Loucy (cell line): ENCODE measurements around the gene TOX2.

Experiments
- H2AFZ ChIP-seq: fragments of 200-600 bp; sonication (generic); 2 replicates; pipeline ENCODE4 v1.6.0; 2016; ENCODE audit warnings: antibody characterized with exemption, mild to moderate bottlenecking, low read length, moderate library complexity
- H3F3A ChIP-seq: fragments of 200-600 bp; 2 replicates; pipeline ENCODE4 v1.6.0; 2016; ENCODE audit warnings: antibody characterized with exemption, low read depth, mild to moderate bottlenecking
- H3K27me3 ChIP-seq: fragments of 200-600 bp; sonication (generic); 2 replicates; pipeline ENCODE4 v1.6.1; 2014; ENCODE audit warnings: low read length, mild to moderate bottlenecking; ENCODE audit not compliant: insufficient read depth, poor library complexity, severe bottlenecking
- H3K36me3 ChIP-seq: fragments of 200-600 bp; sonication (generic); 2 replicates; pipeline ENCODE4 v1.6.1; 2016; ENCODE audit warnings: low read length; ENCODE audit not compliant: insufficient read depth
- H3K4me1 ChIP-seq: fragments of 200-600 bp; sonication (generic); 2 replicates; pipeline ENCODE4 v1.5.1; 2014; ENCODE audit warnings: low read length, mild to moderate bottlenecking; ENCODE audit not compliant: insufficient read depth, poor library complexity, severe bottlenecking
- H3K4me2 ChIP-seq: fragments of 200-600 bp; sonication (generic); 2 replicates; pipeline ENCODE4 v1.6.0; 2014; ENCODE audit warnings: antibody characterized with exemption, low read length, low read depth, mild to moderate bottlenecking; ENCODE audit not compliant: poor library complexity, severe bottlenecking
- H3K4me3 ChIP-seq: fragments of 200-600 bp; sonication (generic); 2 replicates; pipeline ENCODE4 v1.5.1; 2014; ENCODE audit warnings: low read length, mild to moderate bottlenecking, mixed read lengths; ENCODE audit not compliant: poor library complexity, severe bottlenecking
- H3K79me2 ChIP-seq: fragments of 200-600 bp; sonication (generic); 2 replicates; pipeline ENCODE4 v1.6.1; 2014; ENCODE audit warnings: low read length; ENCODE audit not compliant: insufficient read depth
- H3K9ac ChIP-seq: fragments of 200-600 bp; sonication (generic); 2 replicates; pipeline ENCODE4 v1.6.0; 2014; ENCODE audit warnings: mild to moderate bottlenecking, low read depth, low read length, moderate library complexity; ENCODE audit not compliant: poor library complexity, severe bottlenecking
- H3K9me2 ChIP-seq: fragments of 200-600 bp; sonication (generic); replicated peaks from 2 replicates; pipeline ENCODE4 v1.6.1; 2016; ENCODE audit warnings: low read depth, low read length, mixed read lengths
- H3K9me3 ChIP-seq: fragments of 200-600 bp; sonication (generic); 2 replicates; pipeline ENCODE4 v1.6.1; 2014; ENCODE audit warnings: mild to moderate bottlenecking, antibody characterized with exemption, low read length, low read depth; ENCODE audit not compliant: insufficient read depth
- H4K20me1 ChIP-seq: fragments of 200-600 bp; sonication (generic); 2 replicates; pipeline ENCODE4 v1.6.0; 2014; ENCODE audit warnings: antibody characterized with exemption, low read length, mild to moderate bottlenecking; ENCODE audit not compliant: insufficient read depth, poor library complexity, severe bottlenecking
- EZH2phosphoT487 ChIP-seq: fragments of 200-600 bp; IDR thresholded peaks from 2 replicates; pipeline ENCODE4 v1.6.1; 2018; ENCODE audit warnings: antibody characterized with exemption, mild to moderate bottlenecking, moderate library complexity, borderline replicate concordance
- TF ChIP-seq, protein P1 (sequence below): fragments of 200-600 bp; sonication (generic); conservative IDR thresholded peaks from 2 replicates; pipeline ENCODE4 v1.5.1; 2014; ENCODE audit warnings: mild to moderate bottlenecking, antibody characterized with exemption, low read length

TOX2 gene

DNA sequence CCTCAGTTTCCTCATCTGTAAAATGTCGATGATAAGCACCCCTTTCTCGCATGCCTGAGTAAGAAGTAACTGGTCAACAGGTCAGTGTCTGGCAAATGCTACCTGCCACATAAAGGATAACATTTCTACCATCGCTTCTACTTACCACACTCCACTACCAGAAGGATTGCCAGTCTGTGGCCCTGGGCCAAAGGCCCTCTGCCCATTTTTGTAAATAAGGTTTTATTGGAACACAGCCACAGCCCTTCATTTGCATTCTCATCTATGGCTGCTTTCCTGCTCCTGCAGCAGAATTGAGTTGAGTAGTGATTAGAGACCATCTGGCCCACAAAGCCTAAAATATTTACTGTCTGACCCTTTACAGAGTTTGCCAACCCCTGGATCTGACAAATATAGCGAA, 121.8 kb downstream of the TOX2 start:
- Histone ChIP-seq H3K79me2 (no peaks in the 10 kb centered on the region), H3K36me3 (no peaks in the 10 kb centered on the region), H2AFZ (no peak overlapping the region), H3K9me2 (no peaks in the 10 kb centered on the region), H3K4me2 (no peak overlapping the region), H3K9me3 (no peaks in the 10 kb centered on the region), H4K20me1 (no peaks in the 10 kb centered on the region), H3K4me1 (peaks cover 52% of the 10 kb centered on the region), H3K27me3 (no peaks in the 10 kb centered on the region), H3K4me3 (no peak overlapping the region), H3F3A (peaks cover 9% of the 10 kb centered on the region), H3K9ac (no peak overlapping the region)
- TF ChIP-seq EZH2phosphoT487, result no peak
- TF ChIP-seq, protein P1, sequence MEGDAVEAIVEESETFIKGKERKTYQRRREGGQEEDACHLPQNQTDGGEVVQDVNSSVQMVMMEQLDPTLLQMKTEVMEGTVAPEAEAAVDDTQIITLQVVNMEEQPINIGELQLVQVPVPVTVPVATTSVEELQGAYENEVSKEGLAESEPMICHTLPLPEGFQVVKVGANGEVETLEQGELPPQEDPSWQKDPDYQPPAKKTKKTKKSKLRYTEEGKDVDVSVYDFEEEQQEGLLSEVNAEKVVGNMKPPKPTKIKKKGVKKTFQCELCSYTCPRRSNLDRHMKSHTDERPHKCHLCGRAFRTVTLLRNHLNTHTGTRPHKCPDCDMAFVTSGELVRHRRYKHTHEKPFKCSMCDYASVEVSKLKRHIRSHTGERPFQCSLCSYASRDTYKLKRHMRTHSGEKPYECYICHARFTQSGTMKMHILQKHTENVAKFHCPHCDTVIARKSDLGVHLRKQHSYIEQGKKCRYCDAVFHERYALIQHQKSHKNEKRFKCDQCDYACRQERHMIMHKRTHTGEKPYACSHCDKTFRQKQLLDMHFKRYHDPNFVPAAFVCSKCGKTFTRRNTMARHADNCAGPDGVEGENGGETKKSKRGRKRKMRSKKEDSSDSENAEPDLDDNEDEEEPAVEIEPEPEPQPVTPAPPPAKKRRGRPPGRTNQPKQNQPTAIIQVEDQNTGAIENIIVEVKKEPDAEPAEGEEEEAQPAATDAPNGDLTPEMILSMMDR, result no peak

DNA sequence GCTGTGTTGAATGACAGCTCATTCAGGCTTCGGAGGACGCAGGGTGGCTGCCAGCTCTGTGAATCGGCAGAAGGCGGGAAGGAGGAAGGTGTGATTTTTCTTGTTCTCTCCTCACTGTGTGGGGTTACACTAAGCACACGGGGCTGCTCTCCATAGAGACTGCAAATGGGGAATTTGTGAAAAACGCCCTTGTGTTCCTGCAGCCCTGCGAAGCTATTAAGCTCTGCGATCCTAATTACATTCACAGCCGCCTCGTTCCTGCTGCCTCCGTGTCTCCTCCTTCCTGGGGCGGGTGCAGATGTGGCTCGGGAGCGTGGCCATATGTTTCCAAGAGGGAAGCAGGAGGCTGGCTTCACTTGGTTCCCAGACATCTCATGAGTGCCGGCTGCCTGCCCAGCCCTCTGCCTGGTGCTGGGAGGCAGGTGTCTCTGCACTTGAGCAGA, 124.0 kb downstream of the TOX2 start:
- Histone ChIP-seq H4K20me1 (no peaks in the 10 kb centered on the region), H2AFZ (no peak overlapping the region), H3K4me1 (peaks cover 29% of the 10 kb centered on the region), H3K4me2 (no peak overlapping the region), H3K9ac (no peak overlapping the region), H3K9me3 (no peaks in the 10 kb centered on the region), H3K79me2 (no peaks in the 10 kb centered on the region), H3K9me2 (no peaks in the 10 kb centered on the region), H3K36me3 (no peaks in the 10 kb centered on the region), H3K27me3 (no peaks in the 10 kb centered on the region), H3F3A (peaks cover 6% of the 10 kb centered on the region), H3K4me3 (no peak overlapping the region)
- TF ChIP-seq, protein P1, result no peak
- TF ChIP-seq EZH2phosphoT487, result no peak

DNA sequence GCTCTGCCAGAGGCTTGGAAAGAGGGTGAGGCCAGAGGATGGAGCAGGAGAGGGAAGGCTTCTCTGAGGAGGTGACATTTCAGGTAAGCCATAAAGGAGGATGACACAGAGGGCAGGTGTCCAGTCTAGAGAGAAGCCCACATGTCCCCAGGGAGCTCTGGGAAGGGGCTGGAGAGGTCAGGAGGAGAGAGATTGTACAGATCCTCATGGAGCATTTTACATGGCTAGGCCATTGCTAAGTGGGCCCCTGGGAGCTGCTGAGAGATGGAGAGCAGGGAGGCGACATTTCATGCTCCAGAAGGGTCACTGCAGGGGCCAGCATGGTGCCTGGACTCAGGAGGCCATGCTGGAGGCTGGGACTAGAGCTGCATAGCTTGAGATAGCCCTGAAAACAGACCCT, 124.5 kb downstream of the TOX2 start:
- Histone ChIP-seq H3F3A (0 out of 2 replicates have a peak, but pooled peaks cover 2% of the 10 kb centered on the region), H4K20me1 (no peaks in the 10 kb centered on the region), H3K36me3 (no peaks in the 10 kb centered on the region), H3K4me1 (peaks cover 25% of the 10 kb centered on the region), H3K79me2 (no peaks in the 10 kb centered on the region), H3K4me3 (no peak overlapping the region), H3K4me2 (no peak overlapping the region), H3K9ac (no peak overlapping the region), H3K9me3 (no peaks in the 10 kb centered on the region), H3K9me2 (no peaks in the 10 kb centered on the region), H3K27me3 (no peaks in the 10 kb centered on the region), H2AFZ (no peak overlapping the region)
- TF ChIP-seq EZH2phosphoT487, result no peak

DNA sequence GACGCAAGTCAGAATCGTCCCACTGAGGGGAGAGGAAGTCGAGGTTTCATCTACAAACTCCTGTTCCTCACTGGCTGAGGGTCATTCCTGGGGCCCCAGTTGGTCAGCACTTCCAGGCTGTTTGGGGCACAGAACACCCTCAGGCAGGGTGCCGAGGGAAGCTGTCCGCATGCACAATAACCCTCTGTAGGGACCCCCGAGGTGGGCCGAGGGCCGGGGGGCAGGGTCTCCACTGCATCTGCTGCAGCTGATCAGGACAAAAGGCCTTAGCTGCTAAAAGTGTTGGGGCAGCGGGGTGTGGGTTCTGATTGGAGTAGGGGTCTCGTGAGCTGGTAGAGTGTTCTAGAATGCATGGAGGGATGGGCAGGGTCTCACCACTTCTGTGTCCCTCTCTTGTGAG, 125.1 kb downstream of the TOX2 start:
- Histone ChIP-seq H3K79me2 (no peaks in the 10 kb centered on the region), H3F3A (no peaks in the 10 kb centered on the region), H2AFZ (no peak overlapping the region), H4K20me1 (no peaks in the 10 kb centered on the region), H3K4me2 (no peak overlapping the region), H3K27me3 (no peaks in the 10 kb centered on the region), H3K4me3 (no peak overlapping the region), H3K9me2 (no peaks in the 10 kb centered on the region), H3K36me3 (no peaks in the 10 kb centered on the region), H3K9ac (no peak overlapping the region), H3K9me3 (no peaks in the 10 kb centered on the region), H3K4me1 (peaks cover 19% of the 10 kb centered on the region)
- TF ChIP-seq EZH2phosphoT487, result no peak
- TF ChIP-seq, protein P1, result no peak
